Endothelial cell of umbilical vein (primary cell): ENCODE measurements around the gene UBE2F. TPM values are rescaled to one million over a fixed set of nuclear protein-coding genes. Genes with fewer than 3 reads are reported as not detected.

Source experiments
- BruUV-seq: library from RNA; stranded (reverse); fragments of 400-500 nt; replicated peaks from 2 replicates; lab custom pipeline; 2021; lab: Mats Ljungman, UMichigan
- CTCF ChIA-PET: fragments of 300-600, 350-600 bp; sonication (Branson Sonifier 250); formaldehyde crosslinking; loops from one replicate; lab custom pipeline; 2021; ENCODE audit warnings: antibody characterized with exemption, inconsistent platforms; lab: Charles Lee
- POLR2A ChIA-PET: fragments of 300-600, 350-600 bp; sonication (Branson Sonifier 250); formaldehyde crosslinking; loops from one replicate; lab custom pipeline; 2021; ENCODE audit warnings: antibody characterized with exemption, inconsistent platforms; lab: Charles Lee
- DNase-seq: peaks from one replicate; pipeline ENCODE4 v3.0.0-alpha.2; 2011; ENCODE audit warnings: low read depth, low spot score
- FAIRE-seq: peaks from 2 replicates; lab custom pipeline; 2011; peaks lifted over from hg19 to GRCh38; lab: Jason Lieb, UNC
- H2AFZ ChIP-seq: 2 replicates; pipeline ENCODE4 v1.6.0; 2012; ENCODE audit warnings: low read depth, low read length, control low read depth, inconsistent platforms
- H3K27ac ChIP-seq: 2 replicates; pipeline ENCODE4 v1.5.1; 2011; ENCODE audit warnings: low read depth, mild to moderate bottlenecking, control low read depth, low read length, moderate library complexity; ENCODE audit not compliant: insufficient read depth
- H3K27me3 ChIP-seq, 2 experiments: 2 replicates each; pipeline versions ENCODE4 v1.6.0 to v1.6.1; 2011; ENCODE audit warnings: low read length in 2 of 2, mixed read lengths in 1 of 2; ENCODE audit not compliant: control insufficient read depth in 2 of 2, insufficient read depth in 2 of 2
- H3K36me3 ChIP-seq, 2 experiments: 2 replicates in 1 of 2; 3 replicates in 1 of 2; pipeline ENCODE4 v1.5.1; 2011; ENCODE audit warnings: low read length in 2 of 2, mild to moderate bottlenecking in 1 of 2, moderate library complexity in 1 of 2; ENCODE audit not compliant: control insufficient read depth in 2 of 2, insufficient read depth in 2 of 2; ENCODE audit errors: extremely low read depth in 1 of 2
- H3K4me1 ChIP-seq: 3 replicates; pipeline ENCODE4 v1.5.1; 2011; ENCODE audit warnings: mild to moderate bottlenecking, low read length; ENCODE audit not compliant: control insufficient read depth, insufficient read depth; ENCODE audit errors: extremely low read depth
- H3K4me2 ChIP-seq: 2 replicates; pipeline ENCODE4 v1.6.1; 2011; ENCODE audit warnings: low read length, control low read depth, mixed read lengths; ENCODE audit not compliant: insufficient read depth
- H3K4me3 ChIP-seq, 3 experiments: fragments of 200-600 bp in 1 of 3; sonication (generic), shearing (Covaris generic) in 1 of 3; replicated peaks in 1 of 3; 2 replicates each; pipeline ENCODE4 v1.5.1; 2011 to 2016; ENCODE audit warnings: control low read depth in 3 of 3, low read length in 3 of 3, mild to moderate bottlenecking in 2 of 3, inconsistent platforms in 1 of 3, low read depth in 1 of 3, moderate library complexity in 1 of 3; ENCODE audit not compliant: insufficient read depth in 1 of 3
- H3K79me2 ChIP-seq: 2 replicates; pipeline ENCODE4 v1.6.0; 2012; ENCODE audit warnings: low read length, inconsistent platforms; ENCODE audit not compliant: control insufficient read depth, insufficient read depth
- H3K9ac ChIP-seq: replicated peaks from 2 replicates; pipeline ENCODE3; 2011; ENCODE audit warnings: low read length, control low read depth; ENCODE audit not compliant: insufficient read depth; ENCODE audit errors: extremely low read depth
- H3K9me1 ChIP-seq: replicated peaks from 3 replicates; pipeline ENCODE4 v1.6.0; 2011; ENCODE audit warnings: mild to moderate bottlenecking, low read length; ENCODE audit not compliant: control insufficient read depth, insufficient read depth; ENCODE audit errors: extremely low read depth
- H3K9me3 ChIP-seq: replicated peaks from 2 replicates; pipeline ENCODE4 v1.5.1; 2012; ENCODE audit warnings: low read length, inconsistent platforms; ENCODE audit not compliant: control insufficient read depth, insufficient read depth
- H4K20me1 ChIP-seq: replicated peaks from 2 replicates; pipeline ENCODE3; 2011; ENCODE audit warnings: mild to moderate bottlenecking, low read length; ENCODE audit not compliant: control insufficient read depth, insufficient read depth; ENCODE audit errors: extremely low read depth
- EZH2 ChIP-seq: IDR thresholded peaks from 2 replicates; pipeline ENCODE4 v1.6.1; 2012; ENCODE audit warnings: borderline replicate concordance, low read depth, mild to moderate bottlenecking, moderate library complexity, low read length, inconsistent platforms; ENCODE audit not compliant: severe bottlenecking
- FOS ChIP-seq: IDR thresholded peaks from 2 replicates; pipeline ENCODE4 v1.6.1; 2011; ENCODE audit warnings: mild to moderate bottlenecking, low read length, moderate library complexity, borderline replicate concordance; ENCODE audit not compliant: insufficient read depth
- GATA2 ChIP-seq: IDR thresholded peaks from 2 replicates; pipeline ENCODE4 v1.7.0; 2011; ENCODE audit warnings: low read depth, mild to moderate bottlenecking, moderate library complexity, mixed read lengths, low read length; ENCODE audit not compliant: insufficient read length, insufficient read depth
- JUN ChIP-seq: IDR thresholded peaks from 2 replicates; pipeline ENCODE4 v1.6.1; 2011; ENCODE audit warnings: borderline replicate concordance, low read depth; ENCODE audit not compliant: insufficient read length, insufficient read depth
- MYC ChIP-seq: IDR thresholded peaks from one replicate; pipeline ENCODE4 v1.6.1; 2011; ENCODE audit warnings: mild to moderate bottlenecking, low read depth, low read length
- POLR2A ChIP-seq: IDR thresholded peaks from 2 replicates; pipeline ENCODE4 v1.6.1; 2012; ENCODE audit warnings: low read depth, mild to moderate bottlenecking, control low read depth, low read length
- POLR2AphosphoS5 ChIP-seq: IDR thresholded peaks from 2 replicates; pipeline ENCODE4 v1.6.1; 2012; ENCODE audit warnings: low read depth, mild to moderate bottlenecking, control low read depth, low read length, moderate library complexity; ENCODE audit not compliant: insufficient read depth
- dilution Hi-C: fragments of 300-500 bp; cut with MboI; formaldehyde crosslinking; loops from one replicate; pipeline ENCODE4 v1.15.0; 2019; ENCODE audit warnings: low sequenced_read_pairs; ENCODE audit not compliant: extremely low pct_ligation_motif_present
- intact Hi-C: fragments of 100-400 bp; cut with micrococcal nuclease; formaldehyde crosslinking; loops from one replicate; pipeline ENCODE4 v1.10.0; 2022
- polyA plus RNA-seq, 4 experiments: library from polyadenylated mRNA; depleted of rRNA in 3 of 4; stranded (reverse) in 3 of 4; unstranded in 1 of 4; fragments of >200 nt; gene quantifications; 2 replicates each; pipeline versions ENCODE4 v1.2.1 to v1.2.3, GENCODE V29; 2011 to 2012; ENCODE audit warnings: missing spikeins in 1 of 4
- total RNA-seq: library from RNA; stranded (reverse); gene quantifications from 2 replicates; pipeline ENCODE4 v1.2.3, GENCODE V29; 2021
- TF ChIP-seq, protein P1 (sequence below): IDR thresholded peaks from 2 replicates; pipeline ENCODE4 v1.6.1; 2011; ENCODE audit not compliant: insufficient read depth, insufficient read length
- TF ChIP-seq, protein P2 (sequence below), 2 donors: IDR thresholded peaks; 1 replicate in 1 of 2; 2 replicates in 1 of 2; pipeline ENCODE4 v1.5.1; 2011; ENCODE audit warnings: low read length in 2 of 2, mild to moderate bottlenecking in 2 of 2, moderate library complexity in 2 of 2, control low read depth in 1 of 2, inconsistent platforms in 1 of 2, low read depth in 1 of 2; ENCODE audit not compliant: insufficient read depth in 1 of 2; ENCODE audit errors: extremely low read depth in 1 of 2

Gene UBE2F
- total and polyA plus RNA-seq, 2 donors (not counting 3 experiments of a cell fraction or from before 2014, with no cell fraction given) = 42.3 to 45.6 TPM

DNA sequence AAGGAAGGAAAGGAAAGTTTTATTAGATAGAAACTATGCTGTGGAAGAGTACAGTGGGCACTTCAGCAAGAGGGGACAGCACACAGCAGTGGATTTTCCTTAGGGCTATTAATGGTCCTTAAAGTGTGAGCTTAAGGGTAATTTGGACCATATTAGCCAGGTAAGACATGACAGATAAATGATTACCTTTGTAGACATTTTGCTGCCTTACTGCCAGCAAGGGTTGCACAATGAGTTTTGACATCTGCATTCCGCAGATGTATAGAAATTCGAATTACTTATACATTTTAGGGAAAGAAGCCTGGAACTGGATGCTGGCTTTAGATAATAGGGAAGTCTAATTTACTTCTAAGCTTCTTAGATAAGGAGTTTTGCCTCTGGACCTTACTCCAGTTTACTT is 14.0 kb upstream of the UBE2F start:
- H3K27ac ChIP-seq = no peak overlapping the region
- ChIA-PET CTCF (interaction anchor here (1.8 kb wide), 1 partner anchor 11 kb away, joined by 4 read pairs; no protein-coding TSS in a partner anchor), POLR2A (no interaction called here)
- TF ChIP-seq POLR2A (no peak), EZH2 (no peak), MYC (no peak), GATA2 (no peak), FOS (no peak), JUN (no peak), POLR2AphosphoS5 (no peak)
- TF ChIP-seq, protein P1, sequence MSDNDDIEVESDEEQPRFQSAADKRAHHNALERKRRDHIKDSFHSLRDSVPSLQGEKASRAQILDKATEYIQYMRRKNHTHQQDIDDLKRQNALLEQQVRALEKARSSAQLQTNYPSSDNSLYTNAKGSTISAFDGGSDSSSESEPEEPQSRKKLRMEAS = no peak
- TF ChIP-seq, protein P2, sequence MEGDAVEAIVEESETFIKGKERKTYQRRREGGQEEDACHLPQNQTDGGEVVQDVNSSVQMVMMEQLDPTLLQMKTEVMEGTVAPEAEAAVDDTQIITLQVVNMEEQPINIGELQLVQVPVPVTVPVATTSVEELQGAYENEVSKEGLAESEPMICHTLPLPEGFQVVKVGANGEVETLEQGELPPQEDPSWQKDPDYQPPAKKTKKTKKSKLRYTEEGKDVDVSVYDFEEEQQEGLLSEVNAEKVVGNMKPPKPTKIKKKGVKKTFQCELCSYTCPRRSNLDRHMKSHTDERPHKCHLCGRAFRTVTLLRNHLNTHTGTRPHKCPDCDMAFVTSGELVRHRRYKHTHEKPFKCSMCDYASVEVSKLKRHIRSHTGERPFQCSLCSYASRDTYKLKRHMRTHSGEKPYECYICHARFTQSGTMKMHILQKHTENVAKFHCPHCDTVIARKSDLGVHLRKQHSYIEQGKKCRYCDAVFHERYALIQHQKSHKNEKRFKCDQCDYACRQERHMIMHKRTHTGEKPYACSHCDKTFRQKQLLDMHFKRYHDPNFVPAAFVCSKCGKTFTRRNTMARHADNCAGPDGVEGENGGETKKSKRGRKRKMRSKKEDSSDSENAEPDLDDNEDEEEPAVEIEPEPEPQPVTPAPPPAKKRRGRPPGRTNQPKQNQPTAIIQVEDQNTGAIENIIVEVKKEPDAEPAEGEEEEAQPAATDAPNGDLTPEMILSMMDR (IDR thresholded peaks at IDR 0.05; ENCODE audit: extremely low read depth in 1 of 2, insufficient read depth in 1 of 2, low read depth in 1 of 2, low read length in 2 of 2) = no peak
- no peaks in the 10 kb centered on the region for H4K20me1 ChIP-seq
- no peak for FAIRE-seq
- H3K4me1 ChIP-seq = no peaks in the 10 kb centered on the region
- no peak overlapping the region for H3K9ac ChIP-seq
- dilution Hi-C loops (no loop called here), intact Hi-C loops (no loop called here)
- no TSS peak for BruUV-seq
- peaks cover 23 to 26% of the 10 kb centered on the region in 2 experiments for H3K27me3 ChIP-seq
- H3K9me1 ChIP-seq = no peaks in the 10 kb centered on the region
- no peak for DNase-seq
- no peak overlapping the region for H2AFZ ChIP-seq
- H3K9me3 ChIP-seq = no peaks in the 10 kb centered on the region
- no peak overlapping the region for H3K4me3 ChIP-seq
- H3K4me2 ChIP-seq = no peak overlapping the region
- no peaks in the 10 kb centered on the region for H3K36me3 ChIP-seq
- H3K79me2 ChIP-seq = no peaks in the 10 kb centered on the region
